ENCODE measurements around the gene CUX1. TPM values are rescaled to one million over a fixed set of nuclear protein-coding genes. Genes with fewer than 3 reads are reported as not detected.

CUX1 gene
- total and polyA plus RNA-seq, 2 donors (not counting 1 experiment from before 2014, with no cell fraction given): 22.7 to 38.1 TPM

GRCh38 chr7:101862280-101863220, 45.1 kb downstream of the CUX1 start:
- H3K4me3 ChIP-seq (replicated peaks in 1 of 4; ENCODE audit: control extremely low read depth in 1 of 4, insufficient read depth in 1 of 4, low read depth in 3 of 4, low read length in 4 of 4): no peak overlapping the region
- no peaks in the 10 kb centered on the region for H3K36me3 ChIP-seq (ENCODE audit: control insufficient read depth, insufficient read depth, low read length)
- H3K9ac ChIP-seq (ENCODE audit: insufficient read depth, low read length): no peak overlapping the region
- H3K4me2 ChIP-seq (ENCODE audit: extremely low read depth, insufficient read depth, low read length): no peak overlapping the region
- no peak overlapping the region for H2AFZ ChIP-seq (ENCODE audit: low read length)
- TF ChIP-seq EZH2 (IDR thresholded peaks at IDR 0.05; ENCODE audit: low read length, missing control alignments) (no peak), CTCF (conservative IDR thresholded peaks at IDR 0.05 in 1 of 2, IDR thresholded peaks at IDR 0.05 in 1 of 2; ENCODE audit: low read depth in 1 of 2, low read length in 2 of 2) (no peak)
- H3K27me3 ChIP-seq (ENCODE audit: control insufficient read depth, insufficient read depth, low read length): no peaks in the 10 kb centered on the region
- no peaks in the 10 kb centered on the region for H3K9me3 ChIP-seq (ENCODE audit: control insufficient read depth, insufficient read depth, low read depth, low read length)
- no peaks in the 10 kb centered on the region for H4K20me1 ChIP-seq (ENCODE audit: control insufficient read depth, extremely low read depth, insufficient read depth, low read length)
- H3K4me1 ChIP-seq (ENCODE audit: control insufficient read depth, extremely low read depth, insufficient read depth, low read length): peaks cover under 1% of the 10 kb centered on the region
- H3K27ac ChIP-seq (ENCODE audit: insufficient read depth, low read length): no peak overlapping the region
- peak; percentile 19 to 34 for DNase-seq (ENCODE audit: low read depth in 2 of 2)
- H3K79me2 ChIP-seq (ENCODE audit: control insufficient read depth, insufficient read depth, low read length): peaks cover 22% of the 10 kb centered on the region

- Histone ChIP-seq H2AFZ (ENCODE audit: low read length) (no peak overlapping the region), H3K27me3 (ENCODE audit: control insufficient read depth, insufficient read depth, low read length) (no peaks in the 10 kb centered on the region), H3K9ac (ENCODE audit: insufficient read depth, low read length) (no peak overlapping the region), H3K4me3 (replicated peaks in 1 of 4; ENCODE audit: control extremely low read depth in 1 of 4, insufficient read depth in 1 of 4, low read depth in 3 of 4, low read length in 4 of 4) (no peak overlapping the region), H3K4me2 (ENCODE audit: extremely low read depth, insufficient read depth, low read length) (no peak overlapping the region), H3K79me2 (ENCODE audit: control insufficient read depth, insufficient read depth, low read length) (peaks cover 19% of the 10 kb centered on the region), H4K20me1 (ENCODE audit: control insufficient read depth, extremely low read depth, insufficient read depth, low read length) (peaks cover 2% of the 10 kb centered on the region), H3K36me3 (ENCODE audit: control insufficient read depth, insufficient read depth, low read length) (no peaks in the 10 kb centered on the region), H3K27ac (ENCODE audit: insufficient read depth, low read length) (no peak overlapping the region), H3K4me1 (ENCODE audit: control insufficient read depth, extremely low read depth, insufficient read depth, low read length) (peaks cover 2% of the 10 kb centered on the region), H3K9me3 (ENCODE audit: control insufficient read depth, insufficient read depth, low read depth, low read length) (no peaks in the 10 kb centered on the region)
- no peak for TF ChIP-seq CTCF (conservative IDR thresholded peaks at IDR 0.05 in 1 of 2, IDR thresholded peaks at IDR 0.05 in 1 of 2; ENCODE audit: low read depth in 1 of 2, low read length in 2 of 2)
- no peak for TF ChIP-seq EZH2 (IDR thresholded peaks at IDR 0.05; ENCODE audit: low read length, missing control alignments)
- no peak for DNase-seq (ENCODE audit: low read depth in 2 of 2)
These were observed 46.2 kb downstream of the CUX1 start for GRCh38 chr7:101863598-101863997.

DNA sequence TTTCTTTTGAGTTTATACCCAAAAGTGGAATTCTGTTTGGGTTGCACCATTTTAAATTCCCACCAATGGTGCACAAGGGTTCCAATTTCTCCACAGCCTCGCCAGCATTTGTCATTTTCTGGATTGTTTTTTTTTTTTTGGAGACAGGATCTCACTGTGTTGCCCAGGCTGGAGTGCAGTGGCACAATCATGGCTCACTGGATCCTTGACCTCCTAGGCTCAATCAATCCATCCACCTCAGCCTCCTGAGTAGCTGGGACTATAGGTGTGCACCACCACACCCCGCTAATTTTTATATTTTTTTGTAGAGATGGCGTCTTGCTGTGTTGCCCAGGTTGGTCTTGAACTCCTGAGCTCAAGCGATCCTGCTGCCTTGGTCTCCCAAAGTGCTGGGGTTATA, 46.6 kb downstream of the CUX1 start:
- H3K27ac ChIP-seq (ENCODE audit: insufficient read depth, low read length): no peak overlapping the region
- no peak overlapping the region for H2AFZ ChIP-seq (ENCODE audit: low read length)
- H3K4me1 ChIP-seq (ENCODE audit: control insufficient read depth, extremely low read depth, insufficient read depth, low read length): peaks cover 3% of the 10 kb centered on the region
- H3K9ac ChIP-seq (ENCODE audit: insufficient read depth, low read length): no peak overlapping the region
- no peak overlapping the region for H3K4me2 ChIP-seq (ENCODE audit: extremely low read depth, insufficient read depth, low read length)
- H3K9me3 ChIP-seq (ENCODE audit: control insufficient read depth, insufficient read depth, low read depth, low read length): no peaks in the 10 kb centered on the region
- H3K4me3 ChIP-seq (replicated peaks in 1 of 4; ENCODE audit: control extremely low read depth in 1 of 4, insufficient read depth in 1 of 4, low read depth in 3 of 4, low read length in 4 of 4): no peak overlapping the region
- no peak for DNase-seq (ENCODE audit: low read depth in 2 of 2)
- H3K36me3 ChIP-seq (ENCODE audit: control insufficient read depth, insufficient read depth, low read length): no peaks in the 10 kb centered on the region
- peaks cover 2% of the 10 kb centered on the region for H4K20me1 ChIP-seq (ENCODE audit: control insufficient read depth, extremely low read depth, insufficient read depth, low read length)
- H3K79me2 ChIP-seq (ENCODE audit: control insufficient read depth, insufficient read depth, low read length): peaks cover 21% of the 10 kb centered on the region
- no peaks in the 10 kb centered on the region for H3K27me3 ChIP-seq (ENCODE audit: control insufficient read depth, insufficient read depth, low read length)
- TF ChIP-seq CTCF (conservative IDR thresholded peaks at IDR 0.05 in 1 of 2, IDR thresholded peaks at IDR 0.05 in 1 of 2; ENCODE audit: low read depth in 1 of 2, low read length in 2 of 2) (no peak), EZH2 (IDR thresholded peaks at IDR 0.05; ENCODE audit: low read length, missing control alignments) (no peak)

Data from fibroblast of lung (primary cell).